ENCODE data around the gene MYH9.

The MYH9 gene

DNA sequence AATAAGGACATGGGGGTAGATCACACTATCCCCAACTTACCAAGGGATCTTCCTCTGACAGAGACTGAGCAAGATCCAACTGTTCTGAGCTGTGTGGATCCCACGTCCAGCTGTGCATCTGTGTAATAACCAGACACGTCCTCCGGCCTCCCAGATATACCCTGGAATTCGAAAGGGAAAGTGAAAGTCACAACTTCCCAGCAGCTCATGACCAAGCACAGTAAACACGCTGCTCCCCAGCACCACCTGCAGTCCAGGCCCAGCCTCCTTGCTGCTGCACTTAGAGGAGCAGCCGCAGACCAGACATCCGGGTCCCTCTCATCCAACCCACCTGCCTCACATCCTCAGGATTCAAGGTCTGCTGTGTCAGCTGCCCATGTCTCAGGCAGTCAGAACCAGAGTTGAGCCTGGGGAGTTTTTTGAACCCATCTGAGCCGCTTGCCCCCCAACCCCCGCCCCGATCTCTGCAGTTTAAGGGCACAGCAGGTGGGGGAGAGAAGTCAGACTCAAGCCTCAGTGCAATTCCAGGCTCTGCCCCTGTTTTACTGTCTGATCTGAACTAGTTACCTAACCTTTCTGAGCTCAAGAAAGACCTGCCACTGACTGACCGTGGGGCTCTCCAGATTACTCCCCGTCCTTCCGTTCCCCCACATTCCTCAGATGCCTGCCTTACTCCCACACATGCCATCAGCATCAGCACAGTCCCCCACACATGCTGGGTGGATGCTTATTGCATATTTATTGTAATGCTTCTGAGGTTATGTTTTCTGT, 148.2 kb downstream of the MYH9 start, which contains the start of gene APOL2:
TSS of gene APOL2 (minus strand) at position 127 of the 771 bp plus-strand sequence. CDS start 6,365 bp downstream, outside the sequence.
- DNase-seq: peak; percentile 91

DNA sequence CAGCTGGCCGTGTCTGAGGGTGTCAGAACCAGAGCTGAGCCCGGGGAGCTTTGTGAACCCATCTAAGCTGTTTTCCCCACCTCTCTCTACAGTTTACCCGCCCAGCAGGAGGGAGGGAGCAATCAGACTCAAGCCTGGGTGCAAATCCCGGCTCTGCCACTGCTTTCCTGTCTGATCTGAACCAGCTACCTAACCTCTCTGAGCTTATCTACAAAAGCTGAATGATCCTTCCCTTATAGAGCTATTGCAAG, 148.7 kb downstream of the MYH9 start:
- DNase-seq: no peak

DNA sequence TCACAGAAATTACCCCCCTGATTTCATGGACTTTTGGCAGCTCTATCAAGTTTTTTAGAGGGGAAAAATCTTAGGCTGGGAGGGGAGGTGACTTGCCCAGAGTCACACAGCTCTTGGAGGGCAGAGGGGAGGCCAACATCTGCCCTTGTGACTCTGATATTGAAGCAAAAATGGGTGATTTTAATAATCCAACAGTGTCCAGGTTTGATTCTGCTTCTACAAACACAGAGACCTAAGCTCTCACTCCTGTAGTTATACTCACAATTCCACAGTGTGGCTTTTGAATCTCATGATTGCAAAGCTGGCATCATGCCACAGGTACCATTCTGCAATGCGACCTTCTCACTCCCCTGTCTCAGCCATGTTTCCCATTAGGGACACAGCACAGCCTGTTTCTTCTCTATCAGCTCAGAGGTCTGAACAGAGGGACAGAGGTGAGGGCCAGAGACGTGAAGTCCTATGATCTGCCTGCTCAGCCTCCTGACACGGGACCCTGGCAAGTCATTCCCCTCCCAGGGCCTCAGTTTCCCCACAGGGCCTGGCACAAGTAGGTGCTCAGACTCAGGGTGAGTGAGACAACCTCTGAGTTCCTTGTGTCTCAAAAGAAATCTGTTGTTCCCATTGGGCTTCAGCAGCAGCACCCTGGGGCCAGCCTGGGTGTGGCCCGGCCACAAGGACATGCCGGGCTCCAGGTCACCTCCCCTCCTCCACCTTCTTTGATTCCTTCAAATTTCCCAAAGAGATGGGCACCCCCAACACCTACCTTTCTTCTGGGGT, 149.2 kb downstream of the MYH9 start:
- peak; percentile 37 for DNase-seq

DNA sequence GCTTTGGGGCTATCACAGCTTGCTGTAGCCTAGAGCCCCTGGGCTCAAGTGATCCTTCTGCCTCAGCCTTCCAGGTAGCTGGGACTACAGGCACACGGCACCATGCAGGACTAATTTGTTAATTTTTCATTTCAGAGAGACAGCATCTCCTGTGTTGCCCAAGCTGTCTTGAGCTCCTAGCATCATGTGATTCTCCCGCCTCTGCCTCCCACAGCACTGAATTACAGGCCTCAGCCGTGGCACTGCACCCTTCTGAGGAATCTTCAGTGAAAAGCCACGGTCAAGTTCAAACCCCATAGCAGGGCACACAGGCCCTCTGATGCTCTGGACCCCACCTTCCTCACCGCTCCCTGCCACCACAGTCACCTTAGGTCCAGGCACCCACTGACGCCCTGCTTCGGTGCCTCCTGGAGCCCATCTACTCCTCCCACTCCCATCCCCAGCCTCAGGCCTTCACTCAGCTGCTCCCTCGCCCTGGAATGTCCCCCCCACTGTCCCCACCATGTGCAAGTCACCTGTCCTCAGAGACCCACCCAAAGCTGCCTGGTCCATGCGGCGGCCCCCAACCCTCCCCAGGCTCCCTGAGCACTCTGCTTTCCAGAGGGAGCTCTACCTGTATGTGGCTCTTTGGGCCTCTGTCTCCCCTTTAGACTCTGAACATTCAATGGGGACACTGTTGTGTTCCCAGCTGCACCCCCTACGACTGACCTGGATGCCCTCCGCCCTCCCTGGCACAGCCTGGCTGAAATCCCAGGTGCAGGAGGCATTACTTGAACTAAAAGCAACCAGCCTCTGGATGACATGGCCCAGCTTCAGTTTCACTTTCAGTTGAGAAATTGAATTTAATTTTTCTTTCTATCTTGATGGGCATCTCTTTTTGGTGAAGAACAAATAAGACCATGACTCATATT, 150.1 kb downstream of the MYH9 start:
- DNase-seq: no peak

DNA sequence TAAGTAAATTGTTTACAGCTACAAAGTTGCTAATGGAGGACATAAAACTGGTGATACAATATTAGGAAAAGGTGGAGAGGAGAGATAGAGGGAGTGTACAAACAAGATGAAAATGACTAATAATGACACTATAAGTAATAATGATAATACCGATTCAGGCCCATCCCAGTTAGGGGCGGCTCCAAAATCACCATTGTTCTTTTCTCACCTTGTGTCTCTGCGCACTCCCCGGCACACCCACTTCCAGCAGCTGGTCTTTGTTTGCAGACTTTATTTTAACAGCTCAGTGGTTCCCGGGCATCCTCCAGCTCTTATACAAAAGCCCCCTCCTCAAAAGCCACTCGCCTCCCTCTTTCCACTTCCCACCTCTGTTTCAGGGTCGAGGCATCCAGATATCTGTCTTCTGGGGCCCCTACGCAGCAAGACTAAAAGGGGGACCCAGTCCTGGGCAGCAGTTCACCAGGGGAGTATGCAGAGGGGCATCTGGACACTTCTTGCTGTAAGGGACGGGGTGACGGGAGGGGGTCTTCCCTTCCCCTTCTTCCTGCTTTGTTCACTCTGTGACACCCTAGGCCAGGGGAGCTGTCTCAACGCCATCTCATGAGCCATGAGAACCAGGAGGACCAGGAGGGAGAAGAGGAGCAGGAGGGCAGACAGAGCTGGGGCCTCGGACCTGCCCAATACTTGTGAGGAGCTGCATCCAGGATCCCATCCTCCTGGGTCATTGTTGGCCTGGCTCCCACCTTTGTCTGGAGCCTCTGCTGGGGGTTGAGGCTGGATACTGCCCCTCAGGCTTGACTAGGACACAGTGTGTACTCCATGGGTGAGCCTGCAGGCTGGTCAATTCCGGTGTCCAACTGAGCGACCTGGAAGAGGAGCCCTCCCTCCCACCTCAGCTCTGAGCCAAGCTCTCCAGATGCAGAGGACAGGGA, 151.1 kb downstream of the MYH9 start:
- DNase-seq: peak; percentile 74

DNA sequence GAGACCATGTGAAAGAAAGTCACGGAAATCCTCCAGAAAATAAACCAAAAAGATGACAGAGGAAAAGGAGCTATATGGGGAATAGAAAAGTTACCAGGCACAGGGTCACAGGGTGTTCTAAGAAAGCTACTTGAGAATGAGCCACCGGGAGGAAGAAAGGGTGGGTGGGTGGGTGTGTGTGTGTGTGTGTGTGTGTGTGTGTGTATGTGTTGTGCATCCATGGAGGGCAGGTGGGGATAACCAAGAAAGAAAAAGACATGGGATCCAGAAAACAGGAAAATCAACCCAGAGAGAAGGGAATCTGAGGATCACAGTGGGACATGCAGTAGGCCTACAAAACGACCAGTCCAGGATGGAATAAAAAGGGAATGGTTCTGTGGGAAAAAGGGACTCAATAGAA, 152.2 kb downstream of the MYH9 start:
- no peak for DNase-seq

DNA sequence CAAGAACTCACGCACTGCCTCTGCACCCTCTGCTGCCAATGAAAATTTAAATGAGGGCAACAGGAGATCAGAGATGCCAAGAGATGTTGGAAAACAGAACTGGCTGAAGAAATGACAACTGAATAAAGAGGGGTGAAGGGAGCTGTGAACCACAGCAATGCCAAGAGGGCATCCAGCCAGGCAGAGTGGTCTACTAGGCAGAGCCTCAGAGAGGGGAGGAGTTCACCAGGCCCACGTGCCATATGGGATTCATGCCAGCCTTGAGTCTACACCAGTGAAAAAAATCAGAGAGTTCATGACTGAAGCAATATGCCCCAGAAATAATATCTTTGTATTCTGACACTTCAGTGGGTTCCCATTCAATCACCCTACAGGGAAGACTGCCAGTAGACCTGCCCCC, 152.8 kb downstream of the MYH9 start:
- no peak for DNase-seq

DNA sequence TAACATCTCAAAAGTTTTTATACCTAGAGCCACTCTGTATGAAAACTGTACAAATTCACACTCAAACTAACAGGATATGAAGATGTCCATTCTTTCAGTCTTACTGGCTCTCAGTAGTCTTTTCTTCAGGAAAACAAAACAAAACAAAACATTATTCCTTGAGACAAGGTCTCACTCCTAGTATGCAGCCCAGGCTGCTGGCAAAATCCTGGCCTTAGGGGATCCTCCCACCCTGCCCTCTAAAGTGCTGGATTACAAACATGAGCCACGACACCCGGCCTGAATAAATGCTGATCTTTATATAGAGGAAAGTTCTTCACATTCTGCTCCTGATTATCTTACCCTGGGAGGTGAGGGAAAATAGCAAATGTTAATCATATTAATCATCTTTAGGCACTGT, 153.6 kb downstream of the MYH9 start:
- DNase-seq: no peak

DNA sequence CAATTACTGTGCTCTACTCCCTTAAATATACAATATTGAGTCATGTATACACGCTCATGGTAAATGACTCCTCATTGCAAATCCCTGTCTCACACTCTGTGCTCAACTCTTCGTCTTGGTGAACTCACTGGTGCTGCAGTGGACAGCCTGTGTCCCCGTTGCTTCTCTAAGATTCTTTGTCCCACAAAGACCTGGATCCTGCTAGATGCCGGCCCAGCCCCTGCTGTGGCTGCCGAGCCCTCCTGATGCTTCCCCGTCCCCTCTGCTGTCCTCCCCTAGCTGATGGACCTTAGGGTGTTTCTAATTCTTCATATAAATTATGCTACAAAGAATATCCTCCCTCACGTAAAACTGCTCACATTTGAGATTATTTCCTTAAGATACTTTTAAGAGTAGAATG, 154.0 kb downstream of the MYH9 start:
- no peak for DNase-seq

DNA sequence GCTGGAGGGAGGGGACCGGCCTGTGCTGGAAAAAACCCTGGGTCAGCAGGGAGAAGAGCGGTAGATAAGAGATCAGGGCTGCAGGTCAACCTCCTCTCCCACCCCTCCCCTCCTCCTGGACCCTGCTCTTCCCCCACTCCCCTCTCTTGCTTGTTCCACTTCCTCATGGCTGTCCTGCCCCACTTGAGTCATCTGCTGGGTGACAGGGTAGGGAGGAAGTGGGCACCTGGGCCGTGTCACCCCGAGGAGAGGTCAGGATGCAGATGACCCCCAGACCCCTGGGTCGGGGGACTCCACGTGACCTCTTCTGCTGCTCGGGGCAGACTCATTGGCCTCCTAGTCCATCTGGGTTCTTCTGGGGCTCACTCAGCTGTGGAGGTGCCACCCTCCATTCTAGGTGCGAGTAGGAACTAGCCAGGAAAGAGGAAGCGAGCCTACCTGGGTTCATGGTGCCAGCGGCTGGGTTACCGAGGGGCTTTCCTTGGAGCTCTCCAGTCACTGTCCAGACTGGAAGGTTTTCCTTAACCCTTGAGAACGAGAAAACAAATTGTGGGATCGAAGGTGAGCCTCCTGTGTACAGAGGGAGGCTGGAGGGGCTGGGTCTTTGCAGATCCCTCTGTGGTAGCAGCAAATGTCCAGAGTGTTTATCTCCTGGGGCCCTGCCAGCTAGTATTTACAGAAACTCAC, 154.9 kb downstream of the MYH9 start:
- DNase-seq: no peak
